Smooth muscle cell (in vitro differentiated cells): ENCODE results near the gene APBB1IP. TPM values are rescaled to one million over a fixed set of nuclear protein-coding genes. Genes with fewer than 3 reads are reported as not detected.
"Not testable (repeated sequence)": the region's sequence is repeated elsewhere in the genome, so short reads cannot be mapped to it uniquely, and the experiment has no call there.

ENCODE experiments used
- DNase-seq: peaks from one replicate; lab custom pipeline; 2025; ENCODE audit not compliant: unreplicated experiment; lab: John Stamatoyannopoulos, UW
- H2AFZ ChIP-seq: fragments of 200-600 bp; sonication (generic); 2 replicates; pipeline ENCODE4 v1.6.0; 2016; ENCODE audit warnings: antibody characterized with exemption, low read depth, mild to moderate bottlenecking
- H3F3A ChIP-seq: fragments of 200-600 bp; sonication (generic); 2 replicates; pipeline ENCODE4 v1.6.0; 2017; ENCODE audit warnings: antibody characterized with exemption, low read depth
- H3K27ac ChIP-seq: fragments of 200-600 bp; sonication (generic); 2 replicates; pipeline ENCODE4 v1.5.1; 2016; ENCODE audit warnings: low read depth, mild to moderate bottlenecking
- H3K27me3 ChIP-seq: fragments of 200-600 bp; sonication (generic); 2 replicates; pipeline ENCODE4 v1.6.1; 2016; ENCODE audit warnings: low read depth, mild to moderate bottlenecking
- H3K36me3 ChIP-seq: fragments of 200-600 bp; sonication (generic); 2 replicates; pipeline ENCODE4 v1.5.1; 2016; ENCODE audit warnings: low read depth
- H3K4me1 ChIP-seq: fragments of 200-600 bp; sonication (generic); 2 replicates; pipeline ENCODE4 v1.5.1; 2016; ENCODE audit warnings: low read depth
- H3K4me2 ChIP-seq: fragments of 200-600 bp; sonication (generic); 2 replicates; pipeline ENCODE4 v1.6.0; 2016; ENCODE audit warnings: mild to moderate bottlenecking
- H3K4me3 ChIP-seq: fragments of 200-600 bp; sonication (generic); 2 replicates; pipeline ENCODE4 v1.5.1; 2016; ENCODE audit warnings: mild to moderate bottlenecking
- H3K79me2 ChIP-seq: fragments of 200-600 bp; sonication (generic); 2 replicates; pipeline ENCODE4 v1.6.0; 2016; ENCODE audit warnings: low read depth, mild to moderate bottlenecking
- H3K9ac ChIP-seq: fragments of 200-600 bp; sonication (generic); 2 replicates; pipeline ENCODE4 v1.6.0; 2016; ENCODE audit warnings: low read depth
- H3K9me3 ChIP-seq: fragments of 200-600 bp; sonication (generic); replicated peaks from 2 replicates; pipeline ENCODE4 v1.5.1; 2016; ENCODE audit warnings: low read depth
- H4K20me1 ChIP-seq: fragments of 200-600 bp; sonication (generic); 2 replicates; pipeline ENCODE4 v1.6.0; 2016; ENCODE audit warnings: low read depth
- WGBS: methylation state at CpG from one replicate; pipeline ENCODE4 v1.1.7; 2016; ENCODE audit warnings: low lambda C conversion rate; 5-methylcytosine and 5-hydroxymethylcytosine counted together
- polyA plus RNA-seq: library from polyadenylated mRNA; unstranded; fragments of >200 nt; fragmentation: Nextera tagmentation; extraction: Ambion mirVana; gene quantifications from 2 replicates; pipeline ENCODE4 v1.2.1, GENCODE V29; 2016
- total RNA-seq: library from RNA; depleted of rRNA; stranded (reverse); fragments of >200 nt; gene quantifications from 2 replicates; pipeline ENCODE4 v1.2.3, GENCODE V29; 2014
- TF ChIP-seq, protein P1 (sequence below): fragments of 200-600 bp; sonication (generic); IDR thresholded peaks from 2 replicates; pipeline ENCODE4 v1.5.1; 2017; ENCODE audit warnings: borderline replicate concordance, mild to moderate bottlenecking, antibody characterized with exemption; ENCODE audit not compliant: insufficient read depth, poor library complexity, severe bottlenecking

APBB1IP gene
- total and polyA plus RNA-seq, 2 experiments from 2014 or later = 0.36 to 0.39 TPM

DNA sequence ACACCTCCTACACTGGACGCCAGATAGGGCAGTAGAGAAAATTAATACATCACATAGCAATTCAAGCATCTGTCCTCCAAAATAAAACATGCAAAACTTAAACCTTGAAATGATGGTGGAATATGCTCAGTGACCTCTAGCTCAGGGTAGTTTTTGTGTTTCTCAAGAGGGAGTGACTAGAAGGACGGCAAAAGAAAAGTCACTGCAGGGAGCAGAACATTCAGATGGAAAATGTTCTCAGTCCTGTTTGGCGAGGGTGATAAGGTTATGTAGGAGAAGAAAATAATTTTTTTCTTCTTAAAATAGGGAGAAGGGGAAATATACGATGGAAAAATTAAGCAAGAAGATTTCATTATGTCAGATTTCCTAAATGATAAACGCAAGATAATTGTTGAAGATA, 50.9 kb downstream of the APBB1IP start:
- H3K36me3 ChIP-seq = no peaks in the 10 kb centered on the region
- no peak overlapping the region for H3K27ac ChIP-seq
- 80% methylated on average over 5 of the region's 5 CpGs for WGBS
- peaks cover 7% of the 10 kb centered on the region for H3F3A ChIP-seq
- no peak overlapping the region for H2AFZ ChIP-seq
- H4K20me1 ChIP-seq = no peaks in the 10 kb centered on the region
- DNase-seq = no peak
- H3K79me2 ChIP-seq = no peaks in the 10 kb centered on the region
- TF ChIP-seq, protein P1, sequence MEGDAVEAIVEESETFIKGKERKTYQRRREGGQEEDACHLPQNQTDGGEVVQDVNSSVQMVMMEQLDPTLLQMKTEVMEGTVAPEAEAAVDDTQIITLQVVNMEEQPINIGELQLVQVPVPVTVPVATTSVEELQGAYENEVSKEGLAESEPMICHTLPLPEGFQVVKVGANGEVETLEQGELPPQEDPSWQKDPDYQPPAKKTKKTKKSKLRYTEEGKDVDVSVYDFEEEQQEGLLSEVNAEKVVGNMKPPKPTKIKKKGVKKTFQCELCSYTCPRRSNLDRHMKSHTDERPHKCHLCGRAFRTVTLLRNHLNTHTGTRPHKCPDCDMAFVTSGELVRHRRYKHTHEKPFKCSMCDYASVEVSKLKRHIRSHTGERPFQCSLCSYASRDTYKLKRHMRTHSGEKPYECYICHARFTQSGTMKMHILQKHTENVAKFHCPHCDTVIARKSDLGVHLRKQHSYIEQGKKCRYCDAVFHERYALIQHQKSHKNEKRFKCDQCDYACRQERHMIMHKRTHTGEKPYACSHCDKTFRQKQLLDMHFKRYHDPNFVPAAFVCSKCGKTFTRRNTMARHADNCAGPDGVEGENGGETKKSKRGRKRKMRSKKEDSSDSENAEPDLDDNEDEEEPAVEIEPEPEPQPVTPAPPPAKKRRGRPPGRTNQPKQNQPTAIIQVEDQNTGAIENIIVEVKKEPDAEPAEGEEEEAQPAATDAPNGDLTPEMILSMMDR = no peak
- peaks cover 4% of the 10 kb centered on the region for H3K4me1 ChIP-seq
- no peak overlapping the region for H3K4me3 ChIP-seq
- H3K27me3 ChIP-seq = no peaks in the 10 kb centered on the region
- H3K9me3 ChIP-seq = no peaks in the 10 kb centered on the region
- H3K4me2 ChIP-seq = no peak overlapping the region
- no peak overlapping the region for H3K9ac ChIP-seq

DNA sequence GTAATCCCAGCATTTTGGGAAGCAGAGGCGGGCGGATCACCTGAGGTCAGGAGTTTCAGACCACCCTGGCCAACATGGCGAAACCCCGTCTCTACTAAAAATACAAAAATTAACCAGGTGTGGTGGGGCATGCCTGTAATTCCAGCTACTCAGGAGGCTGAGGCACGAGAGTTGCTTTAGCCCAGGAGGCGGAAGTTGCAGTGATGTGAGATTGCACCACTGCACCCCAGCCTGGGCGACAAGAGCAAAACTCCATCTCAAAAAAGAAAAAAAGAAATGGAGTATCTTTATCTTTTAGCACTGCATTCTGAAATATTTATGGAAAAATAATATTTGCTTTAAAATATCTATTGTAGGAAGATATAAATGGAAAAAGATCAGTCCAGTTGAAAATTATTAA, 52.2 kb downstream of the APBB1IP start:
- H3F3A ChIP-seq, H3K79me2 ChIP-seq, H3K4me2 ChIP-seq, H3K4me3 ChIP-seq, H3K9me3 ChIP-seq, H3K4me1 ChIP-seq, H3K36me3 ChIP-seq, DNase-seq, H2AFZ ChIP-seq, H3K27ac ChIP-seq, H3K27me3 ChIP-seq, H3K9ac ChIP-seq, H4K20me1 ChIP-seq: not testable (repeated sequence)
- over 99% methylated on average over 7 of the region's 7 CpGs for WGBS

DNA sequence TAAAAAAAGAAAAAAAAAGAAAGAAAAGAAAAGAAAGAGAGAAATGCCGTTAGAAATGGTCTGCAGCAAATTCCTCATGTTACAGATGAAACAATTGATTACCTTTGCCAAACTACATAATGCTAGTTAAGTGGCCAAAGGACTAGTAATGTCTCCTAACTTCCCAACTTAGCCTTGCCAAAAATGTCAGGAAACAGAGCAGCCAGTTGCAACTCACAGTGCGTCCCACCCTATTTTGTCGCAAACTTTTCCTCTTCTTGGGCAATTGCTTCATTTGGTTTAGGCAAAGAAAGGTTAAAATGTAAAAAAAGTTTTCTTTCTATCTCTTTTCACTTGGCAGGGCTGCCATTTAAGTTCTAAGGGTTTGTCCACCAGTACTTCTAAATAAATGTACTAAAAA, 53.1 kb downstream of the APBB1IP start:
- no peak overlapping the region for H3K9ac ChIP-seq

DNA sequence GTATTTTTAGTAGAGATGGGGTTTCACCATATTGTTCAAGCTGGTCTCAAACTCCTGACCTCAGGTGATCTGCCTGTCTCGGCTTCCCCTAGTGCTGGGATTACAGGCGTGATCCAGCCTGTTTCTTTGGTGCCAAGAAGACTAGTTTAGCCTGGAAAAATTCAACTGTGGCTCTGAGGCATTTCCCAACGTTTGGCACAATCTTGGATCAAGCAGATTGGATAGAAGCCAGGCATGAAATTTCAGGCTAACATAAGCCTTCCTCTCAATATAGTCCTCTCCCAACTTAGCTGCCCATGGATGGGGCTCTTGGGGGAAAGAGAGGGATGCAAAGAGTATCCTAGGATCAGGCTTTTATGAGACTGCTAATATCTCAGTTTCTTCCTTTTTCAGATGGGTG, 53.8 kb downstream of the APBB1IP start:
- Histone ChIP-seq H3F3A (peaks cover 2% of the 10 kb centered on the region), H3K79me2 (no peaks in the 10 kb centered on the region), H3K36me3 (no peaks in the 10 kb centered on the region), H3K4me1 (no peaks in the 10 kb centered on the region), H3K9ac (no peak overlapping the region), H4K20me1 (no peaks in the 10 kb centered on the region), H3K9me3 (no peaks in the 10 kb centered on the region), H3K27me3 (no peaks in the 10 kb centered on the region), H2AFZ (no peak overlapping the region), H3K4me2 (no peak overlapping the region), H3K27ac (no peak overlapping the region), H3K4me3 (no peak overlapping the region)
- DNase-seq = no peak
- TF ChIP-seq, protein P1 = no peak
- WGBS = 70% methylated on average over 3 of the region's 3 CpGs

More for the DNA sequence above, 53.1 kb downstream of the APBB1IP start:
- WGBS = 87% methylated on average over 3 of the region's 3 CpGs
- no peaks in the 10 kb centered on the region for H3K4me1 ChIP-seq
- H3K27me3 ChIP-seq = no peaks in the 10 kb centered on the region
- TF ChIP-seq, protein P1 = no peak
- H4K20me1 ChIP-seq = no peaks in the 10 kb centered on the region
- peaks cover 2% of the 10 kb centered on the region for H3F3A ChIP-seq
- DNase-seq = no peak
- no peak overlapping the region for H3K4me2 ChIP-seq
- no peaks in the 10 kb centered on the region for H3K79me2 ChIP-seq
- no peak overlapping the region for H3K4me3 ChIP-seq
- H2AFZ ChIP-seq = no peak overlapping the region
- H3K9me3 ChIP-seq = no peaks in the 10 kb centered on the region
- H3K36me3 ChIP-seq = no peaks in the 10 kb centered on the region
- no peak overlapping the region for H3K27ac ChIP-seq

DNA sequence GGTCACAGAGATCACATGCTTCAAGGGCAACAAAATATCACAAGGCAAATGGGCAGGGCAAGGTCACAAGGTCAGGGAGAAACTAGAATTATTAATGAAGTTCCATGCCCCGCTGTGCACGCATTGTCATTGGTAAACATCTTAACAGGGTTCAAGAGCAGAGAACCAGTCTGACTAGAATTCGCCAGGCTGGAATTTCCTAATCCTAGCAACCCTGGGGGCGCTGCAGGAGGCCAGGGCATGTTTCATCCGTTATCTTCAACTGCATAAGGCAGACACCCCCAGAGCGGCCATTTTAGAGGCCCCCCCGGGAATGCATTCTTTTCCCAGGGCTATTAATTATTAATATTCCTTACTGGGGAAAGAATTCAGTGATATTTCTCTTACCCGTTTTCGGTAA, 54.6 kb downstream of the APBB1IP start:
- not testable (repeated sequence) for H3K9ac ChIP-seq, DNase-seq, H3K79me2 ChIP-seq, H3K27me3 ChIP-seq, H3K4me3 ChIP-seq, H3K36me3 ChIP-seq, H3K4me1 ChIP-seq, H3K4me2 ChIP-seq, H4K20me1 ChIP-seq, H3K27ac ChIP-seq, H2AFZ ChIP-seq, H3F3A ChIP-seq, H3K9me3 ChIP-seq
- 85% methylated on average over 9 of the region's 9 CpGs for WGBS
